ENCODE measurements around the gene GPX2. TPM values are rescaled to one million over a fixed set of nuclear protein-coding genes. Genes with fewer than 3 reads are reported as not detected.

Gene GPX2
- total RNA-seq, 1 experiment from 2014 or later = 188 TPM

GRCh38 chr14:64944041-64944440 lies 1.5 kb upstream of the GPX2 start:
- CTCF ChIA-PET = no interaction called here
- H3K36me3 Mint-ChIP-seq (ENCODE audit: insufficient read depth, unreplicated experiment) = peaks cover 53% of the 10 kb centered on the region
- no peak for TF ChIP-seq CTCF (IDR thresholded peaks at IDR 0.05; ENCODE audit: unreplicated experiment)
- H3K27me3 Mint-ChIP-seq (ENCODE audit: unreplicated experiment) = no peaks in the 10 kb centered on the region
- H3K9me3 Mint-ChIP-seq (ENCODE audit: low read depth, unreplicated experiment) = no peaks in the 10 kb centered on the region
- no peak overlapping the region for H3K4me3 Mint-ChIP-seq (ENCODE audit: low read depth, unreplicated experiment)
- peak overlapping the region; percentile 33 for H3K27ac Mint-ChIP-seq (ENCODE audit: unreplicated experiment)
- intact Hi-C loops (cut with micrococcal nuclease; ENCODE audit: unreplicated experiment) = no loop called here
- DNase-seq = no peak
- BruUV-seq (replicated peaks) = no TSS peak
- peaks cover 46% of the 10 kb centered on the region for H3K4me1 Mint-ChIP-seq (ENCODE audit: low read depth, unreplicated experiment)

GRCh38 chr14:64943556-64943955 lies 1.0 kb upstream of the GPX2 start:
- no TSS peak for BruUV-seq (replicated peaks)
- no peak overlapping the region for H3K4me3 Mint-ChIP-seq (ENCODE audit: low read depth, unreplicated experiment)
- TF ChIP-seq CTCF (IDR thresholded peaks at IDR 0.05; ENCODE audit: unreplicated experiment) = no peak
- peak overlapping the region; percentile 61 for H3K27ac Mint-ChIP-seq (ENCODE audit: unreplicated experiment)
- H3K4me1 Mint-ChIP-seq (ENCODE audit: low read depth, unreplicated experiment) = peaks cover 51% of the 10 kb centered on the region
- CTCF ChIA-PET = interaction anchor here (1.1 to 1.2 kb wide), 2 partner anchors 13 to 76 kb away, joined by 3 read pairs; no protein-coding TSS in a partner anchor
- no peak for DNase-seq
- H3K27me3 Mint-ChIP-seq (ENCODE audit: unreplicated experiment) = no peaks in the 10 kb centered on the region
- H3K36me3 Mint-ChIP-seq (ENCODE audit: insufficient read depth, unreplicated experiment) = peaks cover 58% of the 10 kb centered on the region
- no peaks in the 10 kb centered on the region for H3K9me3 Mint-ChIP-seq (ENCODE audit: low read depth, unreplicated experiment)
- intact Hi-C loops (cut with micrococcal nuclease; ENCODE audit: unreplicated experiment) = loop anchor here (2.0 kb wide), 1 partner anchor 43 kb away; the partner anchor contains the start of gene FNTB

GRCh38 chr14:64940336-64940910 lies 2.1 kb downstream of the GPX2 start:
- DNase-seq = no peak

GRCh38 chr14:64939817-64940190 lies 2.7 kb downstream of the GPX2 start:
- BruUV-seq (replicated peaks) = no TSS peak
- no peak for DNase-seq
- Mint-ChIP-seq H3K9me3 (ENCODE audit: low read depth, unreplicated experiment) (no peaks in the 10 kb centered on the region), H3K4me3 (ENCODE audit: low read depth, unreplicated experiment) (peak overlapping the region; percentile 76), H3K27ac (ENCODE audit: unreplicated experiment) (peak overlapping the region; percentile 92), H3K27me3 (ENCODE audit: unreplicated experiment) (no peaks in the 10 kb centered on the region), H3K36me3 (ENCODE audit: insufficient read depth, unreplicated experiment) (peaks cover 69% of the 10 kb centered on the region), H3K4me1 (ENCODE audit: low read depth, unreplicated experiment) (peaks cover 74% of the 10 kb centered on the region)
- intact Hi-C loops (cut with micrococcal nuclease; ENCODE audit: unreplicated experiment) = no loop called here
- no peak for TF ChIP-seq CTCF (IDR thresholded peaks at IDR 0.05; ENCODE audit: unreplicated experiment)
- CTCF ChIA-PET = no interaction called here

More at GRCh38 chr14:64940336-64940910, 2.1 kb downstream of the GPX2 start:
- peak overlapping the region; percentile 61 for H3K27ac Mint-ChIP-seq (ENCODE audit: unreplicated experiment)
- no peaks in the 10 kb centered on the region for H3K27me3 Mint-ChIP-seq (ENCODE audit: unreplicated experiment)
- CTCF ChIA-PET = no interaction called here
- H3K4me1 Mint-ChIP-seq (ENCODE audit: low read depth, unreplicated experiment) = peaks cover 74% of the 10 kb centered on the region
- intact Hi-C loops (cut with micrococcal nuclease; ENCODE audit: unreplicated experiment) = no loop called here
- no peaks in the 10 kb centered on the region for H3K9me3 Mint-ChIP-seq (ENCODE audit: low read depth, unreplicated experiment)
- no peak for TF ChIP-seq CTCF (IDR thresholded peaks at IDR 0.05; ENCODE audit: unreplicated experiment)
- H3K36me3 Mint-ChIP-seq (ENCODE audit: insufficient read depth, unreplicated experiment) = peaks cover 69% of the 10 kb centered on the region
- no TSS peak for BruUV-seq (replicated peaks)
- H3K4me3 Mint-ChIP-seq (ENCODE audit: low read depth, unreplicated experiment) = peak overlapping the region; percentile 76
